OCI-LY7 (cell line): ENCODE measurements around the gene CFAP57. TPM values are rescaled to one million over a fixed set of nuclear protein-coding genes. Genes with fewer than 3 reads are reported as not detected.

Experiments used
- BruUV-seq: library from RNA; stranded (reverse); fragments of 400-500 nt; replicated peaks from 2 replicates; lab custom pipeline; 2021; lab: Mats Ljungman, UMichigan
- CTCF ChIA-PET: fragments of 300-600 bp; sonication (Branson Sonifier 250); formaldehyde crosslinking; loops from one replicate; lab custom pipeline; 2022; ENCODE audit warnings: antibody characterized with exemption; ENCODE audit not compliant: unreplicated experiment; lab: Charles Lee
- POLR2A ChIA-PET: fragments of 300-600 bp; sonication (Branson Sonifier 250); formaldehyde crosslinking; loops from one replicate; lab custom pipeline; 2022; ENCODE audit warnings: antibody characterized with exemption; lab: Charles Lee
- DNase-seq: peaks from one replicate; pipeline ENCODE4 v3.0.0-alpha.2; 2015; ENCODE audit warnings: low spot score
- H2AFZ ChIP-seq: fragments of 200-600 bp; sonication (generic), shearing (Covaris generic); 2 replicates; pipeline ENCODE4 v1.6.1; 2014; ENCODE audit warnings: mild to moderate bottlenecking, antibody characterized with exemption, low read length, moderate library complexity
- H3K27ac ChIP-seq: fragments of 200-600 bp; sonication (generic); 2 replicates; pipeline ENCODE4 v1.5.1; 2014; ENCODE audit warnings: mixed run types, low read depth, mild to moderate bottlenecking, moderate library complexity, low read length, inconsistent platforms; ENCODE audit not compliant: poor library complexity, severe bottlenecking
- H3K36me3 ChIP-seq: fragments of 200-600 bp; sonication (generic); 2 replicates; pipeline ENCODE4 v1.6.1; 2014; ENCODE audit warnings: mild to moderate bottlenecking, antibody characterized with exemption, low read length, moderate library complexity, mixed read lengths; ENCODE audit not compliant: insufficient read depth
- H3K4me1 ChIP-seq: fragments of 200-600 bp; sonication (generic); 2 replicates; pipeline ENCODE4 v1.5.1; 2014; ENCODE audit warnings: mild to moderate bottlenecking, low read length; ENCODE audit not compliant: insufficient read depth, poor library complexity, severe bottlenecking
- H3K4me2 ChIP-seq: fragments of 200-600 bp; sonication (generic); 2 replicates; pipeline ENCODE4 v1.6.1; 2014; ENCODE audit warnings: mild to moderate bottlenecking, low read length
- H3K4me3 ChIP-seq: fragments of 200-600 bp; sonication (generic); 2 replicates; pipeline ENCODE4 v1.5.1; 2014; ENCODE audit warnings: mild to moderate bottlenecking, low read depth, low read length; ENCODE audit not compliant: poor library complexity, severe bottlenecking
- H3K79me2 ChIP-seq: fragments of 200-600 bp; sonication (generic); 2 replicates; pipeline ENCODE4 v1.6.1; 2016; ENCODE audit warnings: low read depth, mild to moderate bottlenecking, low read length, moderate library complexity, mixed read lengths; ENCODE audit not compliant: insufficient read depth
- H3K9me2 ChIP-seq: fragments of 200-600 bp; sonication (generic); 2 replicates; pipeline ENCODE4 v1.6.1; 2016; ENCODE audit warnings: mild to moderate bottlenecking, low read length, mixed read lengths; ENCODE audit not compliant: insufficient read depth
- H3K9me3 ChIP-seq: fragments of 200-600 bp; sonication (generic); 2 replicates; pipeline ENCODE4 v1.6.1; 2014; ENCODE audit warnings: mild to moderate bottlenecking, mixed run types, low read length, mixed read lengths
- H4K20me1 ChIP-seq: fragments of 200-600 bp; sonication (generic); 2 replicates; pipeline ENCODE4 v1.6.1; 2014; ENCODE audit warnings: mild to moderate bottlenecking, antibody characterized with exemption, low read length, moderate library complexity, mixed read lengths; ENCODE audit not compliant: insufficient read depth
- CTCF ChIP-seq: fragments of 200-600 bp; sonication (generic); conservative IDR thresholded peaks from 2 replicates; pipeline ENCODE4 v1.5.1; 2014; ENCODE audit warnings: mild to moderate bottlenecking, antibody characterized with exemption, low read length, moderate library complexity, mixed read lengths
- EZH2phosphoT487 ChIP-seq: fragments of 200-600 bp; sonication (generic); IDR thresholded peaks from 2 replicates; pipeline ENCODE4 v1.6.1; 2018; ENCODE audit warnings: low read depth, borderline replicate concordance, mild to moderate bottlenecking, mixed run types, antibody characterized with exemption, low read length, moderate library complexity, mixed read lengths
- intact Hi-C: fragments of 100-400 bp; cut with micrococcal nuclease; formaldehyde crosslinking; loops from one replicate; pipeline ENCODE4 v1.10.0; 2022; ENCODE audit not compliant: unreplicated experiment
- total RNA-seq, 2 experiments: library from RNA; depleted of rRNA in 1 of 2; stranded (reverse); fragments of >200 nt in 1 of 2; shearing (Covaris generic) in 1 of 2; gene quantifications; 2 replicates each; pipeline ENCODE4 v1.2.3, GENCODE V29; 2014 to 2022

Gene CFAP57
- total RNA-seq, 2 experiments from 2014 or later, result 0.17 TPM; not detected in 1

GRCh38 chr1:43233631-43234030 lies 61.5 kb downstream of the CFAP57 start:
- no peak for TF ChIP-seq EZH2phosphoT487
- TF ChIP-seq CTCF, result no peak
- CTCF ChIA-PET, result no interaction called here
- BruUV-seq, result no TSS peak

GRCh38 chr1:43234267-43234666 lies 62.1 kb downstream of the CFAP57 start:
- peaks cover 13% of the 10 kb centered on the region for H3K4me1 ChIP-seq
- no peak overlapping the region for H3K27ac ChIP-seq
- POLR2A ChIA-PET, result interaction anchor here (0.6 kb wide), 1 partner anchor 9 kb away, joined by 3 read pairs; no protein-coding TSS in a partner anchor
- H3K4me3 ChIP-seq, result no peak overlapping the region
- H3K9me2 ChIP-seq, result no peaks in the 10 kb centered on the region
- no TSS peak for BruUV-seq
- H4K20me1 ChIP-seq, result no peaks in the 10 kb centered on the region
- intact Hi-C loops, result no loop called here
- DNase-seq, result no peak
- H3K79me2 ChIP-seq, result no peaks in the 10 kb centered on the region
- no peak for TF ChIP-seq CTCF
- TF ChIP-seq EZH2phosphoT487, result no peak
- no peak overlapping the region for H3K4me2 ChIP-seq
- H2AFZ ChIP-seq, result no peak overlapping the region
- H3K9me3 ChIP-seq, result no peaks in the 10 kb centered on the region
- CTCF ChIA-PET, result no interaction called here
- H3K36me3 ChIP-seq, result no peaks in the 10 kb centered on the region

More at GRCh38 chr1:43233631-43234030, 61.5 kb downstream of the CFAP57 start:
- H3K4me2 ChIP-seq, result no peak overlapping the region
- H4K20me1 ChIP-seq, result no peaks in the 10 kb centered on the region
- H3K36me3 ChIP-seq, result no peaks in the 10 kb centered on the region
- POLR2A ChIA-PET, result no interaction called here
- H2AFZ ChIP-seq, result no peak overlapping the region
- intact Hi-C loops, result no loop called here
- no peaks in the 10 kb centered on the region for H3K9me3 ChIP-seq
- H3K79me2 ChIP-seq, result no peaks in the 10 kb centered on the region
- no peaks in the 10 kb centered on the region for H3K9me2 ChIP-seq
- H3K4me1 ChIP-seq, result peaks cover 7% of the 10 kb centered on the region
- H3K4me3 ChIP-seq, result no peak overlapping the region
- no peak overlapping the region for H3K27ac ChIP-seq
- no peak for DNase-seq

- no TSS peak for BruUV-seq
- intact Hi-C loops, result no loop called here
- Histone ChIP-seq H3K4me2 (no peak overlapping the region), H2AFZ (no peak overlapping the region), H3K9me2 (no peaks in the 10 kb centered on the region), H3K36me3 (no peaks in the 10 kb centered on the region), H4K20me1 (no peaks in the 10 kb centered on the region), H3K79me2 (no peaks in the 10 kb centered on the region), H3K9me3 (no peaks in the 10 kb centered on the region), H3K4me1 (peaks cover 21% of the 10 kb centered on the region), H3K27ac (no peak overlapping the region), H3K4me3 (no peak overlapping the region)
- ChIA-PET POLR2A (interaction anchor here (0.6 kb wide), 1 partner anchor 10 kb away, joined by 3 read pairs; no protein-coding TSS in a partner anchor), CTCF (no interaction called here)
- DNase-seq, result no peak
- TF ChIP-seq EZH2phosphoT487 (no peak), CTCF (no peak)
Observed at GRCh38 chr1:43235040-43235439, 62.9 kb downstream of the CFAP57 start.
